Endometrial microvascular endothelial cells (primary cell): ENCODE measurements around the gene SSC5D. TPM values are rescaled to one million over a fixed set of nuclear protein-coding genes. Genes with fewer than 3 reads are reported as not detected.
"Not testable (repeated sequence)": the region's sequence is repeated elsewhere in the genome, so short reads cannot be mapped to it uniquely, and the experiment has no call there.

ENCODE experiments used
- in situ Hi-C: cut with HindIII; loops from 2 replicates; pipeline ENCODE4 v1.10.0; 2017; ENCODE audit warnings: low sequenced_read_pairs, low pct_unique_long_range_greater_than_20kb; ENCODE audit errors: inconsistent ontology term
- total RNA-seq: library from RNA; depleted of rRNA; stranded (reverse); fragments of >200 nt; gene quantifications from one replicate; pipeline ENCODE4 v1.2.3, GENCODE V29; 2015; ENCODE audit errors: inconsistent ontology term

Gene SSC5D
- total RNA-seq, 1 donor from 2014 or later: 1.1 TPM

- in situ Hi-C loops: no loop called here
Measured at GRCh38 chr19:55526216-55527196, 38.3 kb downstream of the SSC5D start.

- in situ Hi-C loops: no loop called here
Measured at GRCh38 chr19:55527197-55528029, 39.2 kb downstream of the SSC5D start.

GRCh38 chr19:55528030-55528803, 40.0 kb downstream of the SSC5D start:
- in situ Hi-C loops: no loop called here

GRCh38 chr19:55529636-55530234, 41.5 kb downstream of the SSC5D start:
- in situ Hi-C loops: no loop called here

- in situ Hi-C loops: no loop called here
Measured at GRCh38 chr19:55530996-55531395, 42.8 kb downstream of the SSC5D start.

GRCh38 chr19:55534280-55534679, 46.0 kb downstream of the SSC5D start:
- in situ Hi-C loops: not testable (repeated sequence)

GRCh38 chr19:55535173-55535964, 47.1 kb downstream of the SSC5D start:
- in situ Hi-C loops: no loop called here

- in situ Hi-C loops: no loop called here
Measured at GRCh38 chr19:55535965-55536350, 47.7 kb downstream of the SSC5D start.

GRCh38 chr19:55536366-55536765, 48.1 kb downstream of the SSC5D start:
- in situ Hi-C loops: no loop called here

GRCh38 chr19:55536951-55537740, 48.9 kb downstream of the SSC5D start, which contains the start of gene SBK2:
Gene SBK2, minus strand, starts transcription at chr19:55537133. Its CDS starts 839 bp downstream, at chr19:55536294.
- in situ Hi-C loops: no loop called here

- in situ Hi-C loops: no loop called here
Measured at GRCh38 chr19:55537741-55538111, 49.5 kb downstream of the SSC5D start.

GRCh38 chr19:55538132-55538531, 49.9 kb downstream of the SSC5D start:
- in situ Hi-C loops: no loop called here

GRCh38 chr19:55539090-55539984, 51.1 kb downstream of the SSC5D start:
- in situ Hi-C loops: no loop called here

- in situ Hi-C loops: no loop called here
Measured at GRCh38 chr19:55540619-55541018, 52.4 kb downstream of the SSC5D start.

- in situ Hi-C loops: no loop called here
Measured at GRCh38 chr19:55541091-55541490, 52.9 kb downstream of the SSC5D start.

GRCh38 chr19:55542292-55542855, 54.1 kb downstream of the SSC5D start:
- in situ Hi-C loops: no loop called here
